ENCODE results near the gene GRM8. TPM values are rescaled to one million over a fixed set of nuclear protein-coding genes. Genes with fewer than 3 reads are reported as not detected.
A peak's percentile ranks its signal among the peaks of the same experiment; 100 is the strongest.

The GRM8 gene
- total RNA-seq, 2 experiments from 2014 or later = not detected

DNA sequence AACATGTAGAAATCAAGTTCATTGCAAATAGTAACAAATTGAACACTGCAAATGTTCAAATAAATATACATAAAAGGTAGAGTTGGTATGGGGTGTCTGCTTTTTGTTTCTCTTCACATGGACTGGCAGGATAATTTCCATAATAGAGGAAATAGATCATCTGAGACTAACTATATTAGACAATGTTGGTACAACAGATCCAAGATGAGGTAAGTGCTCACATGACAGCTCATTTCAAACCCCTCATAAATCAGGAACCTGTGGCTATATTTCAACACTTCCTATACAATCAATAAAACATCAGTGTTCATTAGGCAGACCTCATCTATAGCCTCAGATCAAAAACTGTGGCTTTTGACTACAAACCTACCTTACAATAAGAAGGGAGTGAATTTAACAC lies 469.1 kb downstream of the GRM8 start:
- CTCF ChIA-PET = no interaction called here
- H3K27me3 Mint-ChIP-seq (ENCODE audit: low read depth) = no peaks in the 10 kb centered on the region
- no peak overlapping the region for H3K27ac Mint-ChIP-seq
- no peak overlapping the region for H3K4me3 Mint-ChIP-seq
- intact Hi-C loops (cut with micrococcal nuclease) = no loop called here
- DNase-seq = no peak
- H3K36me3 Mint-ChIP-seq (ENCODE audit: low read depth) = no peaks in the 10 kb centered on the region
- no peaks in the 10 kb centered on the region for H3K9me3 Mint-ChIP-seq
- no peaks in the 10 kb centered on the region for H3K4me1 Mint-ChIP-seq (ENCODE audit: low read depth)

DNA sequence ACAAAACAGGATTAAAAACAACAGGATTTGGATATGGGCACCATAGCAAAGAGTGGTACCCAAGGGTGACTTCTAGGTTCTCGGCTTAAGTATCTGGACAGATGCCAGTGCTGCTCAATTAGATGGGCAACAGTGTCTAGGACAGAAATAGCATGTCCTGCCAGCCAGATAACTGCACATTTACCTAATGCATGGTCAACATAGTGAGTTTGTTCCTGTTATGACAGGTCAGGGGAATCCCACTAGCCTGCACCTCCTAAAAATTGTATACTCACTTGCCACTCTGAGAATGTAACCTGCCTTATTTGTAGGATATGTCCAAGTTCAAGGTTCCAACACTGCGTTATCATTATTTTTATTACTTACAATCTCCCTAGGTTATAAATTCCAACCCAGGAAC lies 471.7 kb downstream of the GRM8 start:
- intact Hi-C loops (cut with micrococcal nuclease) = no loop called here
- no peak overlapping the region for H3K27ac Mint-ChIP-seq
- no peak overlapping the region for H3K4me3 Mint-ChIP-seq
- H3K27me3 Mint-ChIP-seq (ENCODE audit: low read depth) = peaks cover 2% of the 10 kb centered on the region
- no peak for DNase-seq
- no peaks in the 10 kb centered on the region for H3K4me1 Mint-ChIP-seq (ENCODE audit: low read depth)
- no peaks in the 10 kb centered on the region for H3K9me3 Mint-ChIP-seq
- CTCF ChIA-PET = no interaction called here
- no peaks in the 10 kb centered on the region for H3K36me3 Mint-ChIP-seq (ENCODE audit: low read depth)

- H3K4me3 Mint-ChIP-seq = no peak overlapping the region
- CTCF ChIA-PET = interaction anchor here (1.0 kb wide), 1 partner anchor 13 kb away, joined by 3 read pairs; no protein-coding TSS in a partner anchor
- peaks cover 2% of the 10 kb centered on the region for H3K27me3 Mint-ChIP-seq (ENCODE audit: low read depth)
- no peaks in the 10 kb centered on the region for H3K36me3 Mint-ChIP-seq (ENCODE audit: low read depth)
- no peaks in the 10 kb centered on the region for H3K4me1 Mint-ChIP-seq (ENCODE audit: low read depth)
- no peak for DNase-seq
- intact Hi-C loops (cut with micrococcal nuclease) = no loop called here
- no peaks in the 10 kb centered on the region for H3K9me3 Mint-ChIP-seq
- no peak overlapping the region for H3K27ac Mint-ChIP-seq
These were observed 474.6 kb downstream of the GRM8 start for GRCh38 chr7:126778101-126778500.

- DNase-seq = no peak
These were observed 476.2 kb downstream of the GRM8 start for GRCh38 chr7:126776498-126776897.

DNA sequence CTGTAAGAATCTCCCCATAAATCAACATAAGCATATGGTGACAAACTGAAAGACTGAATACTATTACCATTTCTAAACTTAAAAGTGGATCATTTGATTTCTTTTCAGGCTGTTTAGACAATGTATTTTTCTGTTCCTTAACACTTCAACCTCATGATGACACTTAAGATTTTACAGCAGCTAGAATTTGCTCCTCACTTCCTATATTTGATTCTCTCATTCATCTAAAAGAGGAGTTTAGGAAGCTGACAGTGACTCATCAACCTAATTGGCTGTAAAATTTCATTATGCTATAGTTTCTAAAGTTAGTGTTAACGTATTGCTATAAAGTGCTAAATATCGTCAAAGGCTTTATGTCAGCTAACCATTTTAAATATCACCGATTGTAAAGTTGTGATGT lies 478.7 kb downstream of the GRM8 start:
- Mint-ChIP-seq H3K4me3 (no peak overlapping the region), H3K27ac (no peak overlapping the region), H3K9me3 (no peaks in the 10 kb centered on the region), H3K36me3 (ENCODE audit: low read depth) (no peaks in the 10 kb centered on the region), H3K27me3 (ENCODE audit: low read depth) (peaks cover 4% of the 10 kb centered on the region), H3K4me1 (ENCODE audit: low read depth) (no peaks in the 10 kb centered on the region)
- CTCF ChIA-PET = no interaction called here
- DNase-seq = no peak
- intact Hi-C loops (cut with micrococcal nuclease) = no loop called here

More at GRCh38 chr7:126776498-126776897, 476.2 kb downstream of the GRM8 start:
- intact Hi-C loops (cut with micrococcal nuclease) = no loop called here
- no peak overlapping the region for H3K4me3 Mint-ChIP-seq
- no peaks in the 10 kb centered on the region for H3K36me3 Mint-ChIP-seq (ENCODE audit: low read depth)
- H3K4me1 Mint-ChIP-seq (ENCODE audit: low read depth) = no peaks in the 10 kb centered on the region
- peaks cover 4% of the 10 kb centered on the region for H3K27me3 Mint-ChIP-seq (ENCODE audit: low read depth)
- H3K27ac Mint-ChIP-seq = no peak overlapping the region
- CTCF ChIA-PET = no interaction called here
- H3K9me3 Mint-ChIP-seq = no peaks in the 10 kb centered on the region

DNA sequence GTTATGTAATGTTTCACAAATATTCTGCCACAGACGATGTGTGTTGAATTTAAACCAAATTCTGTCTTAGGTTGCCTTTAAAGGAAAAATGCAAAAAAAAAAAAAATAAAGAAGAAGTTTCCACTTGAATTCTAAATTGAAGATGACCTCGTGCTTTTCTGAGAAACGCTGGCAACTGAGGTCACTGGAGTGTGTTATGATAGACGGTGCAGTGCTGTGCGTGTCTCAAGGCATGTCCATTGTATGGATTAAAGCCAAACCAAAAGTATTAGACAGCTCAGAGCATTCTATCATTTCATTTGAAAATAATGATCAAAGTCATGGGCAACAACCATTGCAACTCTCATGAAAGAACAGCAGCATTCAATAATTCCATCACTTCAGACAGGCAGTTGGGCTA lies 483.9 kb downstream of the GRM8 start:
- peaks cover 2% of the 10 kb centered on the region for H3K27me3 Mint-ChIP-seq (ENCODE audit: low read depth)
- intact Hi-C loops (cut with micrococcal nuclease) = no loop called here
- CTCF ChIA-PET = no interaction called here
- H3K36me3 Mint-ChIP-seq (ENCODE audit: low read depth) = no peaks in the 10 kb centered on the region
- H3K9me3 Mint-ChIP-seq = no peaks in the 10 kb centered on the region
- DNase-seq = no peak
- H3K4me1 Mint-ChIP-seq (ENCODE audit: low read depth) = no peaks in the 10 kb centered on the region
- H3K4me3 Mint-ChIP-seq = no peak overlapping the region
- H3K27ac Mint-ChIP-seq = no peak overlapping the region

DNA sequence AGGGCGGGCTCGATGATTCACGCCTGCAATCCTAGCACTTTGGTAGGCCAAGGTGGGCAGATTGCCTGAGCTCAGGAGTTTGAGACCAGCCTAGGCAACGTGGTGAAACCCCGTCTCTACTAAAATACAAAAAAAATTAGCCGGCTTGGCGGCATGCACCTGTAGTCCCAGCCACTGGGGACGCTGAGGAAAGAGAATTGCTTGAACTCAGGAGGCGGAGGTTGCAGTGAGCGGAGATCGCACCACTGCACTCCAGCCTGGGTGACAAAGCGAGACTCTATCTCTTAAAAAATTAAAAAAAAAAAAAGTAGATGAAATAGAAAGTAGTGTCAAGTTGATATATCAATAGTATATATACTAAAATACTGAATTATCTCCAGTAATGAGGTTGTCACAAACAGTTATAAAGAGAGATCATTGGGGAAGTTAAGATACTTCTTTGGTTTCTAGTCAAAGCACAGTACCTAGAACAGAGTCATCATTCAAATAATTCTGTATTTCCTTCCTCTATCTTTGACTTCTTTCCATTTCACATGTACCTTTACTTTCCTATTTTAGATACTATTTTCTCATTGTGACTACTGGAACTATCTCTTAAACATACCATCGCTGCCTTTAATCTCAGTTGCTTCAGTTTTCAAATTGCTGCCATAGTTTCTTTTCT lies 491.7 kb downstream of the GRM8 start:
- DNase-seq = no peak
- CTCF ChIA-PET = no interaction called here
- Mint-ChIP-seq H3K27ac (no peak overlapping the region), H3K36me3 (ENCODE audit: low read depth) (no peaks in the 10 kb centered on the region), H3K4me3 (no peak overlapping the region), H3K4me1 (ENCODE audit: low read depth) (no peaks in the 10 kb centered on the region), H3K27me3 (ENCODE audit: low read depth) (no peaks in the 10 kb centered on the region), H3K9me3 (no peaks in the 10 kb centered on the region)
- intact Hi-C loops (cut with micrococcal nuclease) = no loop called here

DNA sequence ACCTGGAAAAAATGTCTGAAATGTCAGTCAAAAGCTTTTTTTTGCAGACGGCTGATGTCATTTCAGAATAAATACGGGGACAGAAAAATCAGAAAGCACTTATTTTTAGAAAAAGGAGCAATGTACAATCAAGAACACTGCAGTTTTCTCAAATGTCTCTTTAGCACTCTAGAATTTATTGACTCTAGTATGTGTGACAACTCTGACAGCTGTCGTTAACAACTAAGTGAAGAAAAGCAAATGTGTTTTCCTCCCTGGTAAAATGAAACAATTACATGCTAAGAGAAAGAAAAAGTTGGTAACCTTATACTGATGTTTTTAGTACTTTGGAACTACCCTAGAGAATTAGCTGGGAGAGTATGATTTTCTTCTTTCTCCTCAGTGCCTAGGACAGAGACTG lies 497.4 kb downstream of the GRM8 start:
- no peak for DNase-seq
- CTCF ChIA-PET = no interaction called here
- Mint-ChIP-seq H3K27me3 (ENCODE audit: low read depth) (no peaks in the 10 kb centered on the region), H3K36me3 (ENCODE audit: low read depth) (no peaks in the 10 kb centered on the region), H3K9me3 (no peaks in the 10 kb centered on the region), H3K27ac (no peak overlapping the region), H3K4me3 (no peak overlapping the region), H3K4me1 (ENCODE audit: low read depth) (no peaks in the 10 kb centered on the region)
- intact Hi-C loops (cut with micrococcal nuclease) = no loop called here

GRCh38 chr7:126750207-126750911 lies 502.4 kb downstream of the GRM8 start:
- Mint-ChIP-seq H3K27ac (no peak overlapping the region), H3K4me1 (ENCODE audit: low read depth) (no peaks in the 10 kb centered on the region), H3K4me3 (no peak overlapping the region), H3K9me3 (peaks cover 4% of the 10 kb centered on the region), H3K36me3 (ENCODE audit: low read depth) (no peaks in the 10 kb centered on the region), H3K27me3 (ENCODE audit: low read depth) (no peaks in the 10 kb centered on the region)
- DNase-seq = no peak
- intact Hi-C loops (cut with micrococcal nuclease) = no loop called here
- CTCF ChIA-PET = no interaction called here

DNA sequence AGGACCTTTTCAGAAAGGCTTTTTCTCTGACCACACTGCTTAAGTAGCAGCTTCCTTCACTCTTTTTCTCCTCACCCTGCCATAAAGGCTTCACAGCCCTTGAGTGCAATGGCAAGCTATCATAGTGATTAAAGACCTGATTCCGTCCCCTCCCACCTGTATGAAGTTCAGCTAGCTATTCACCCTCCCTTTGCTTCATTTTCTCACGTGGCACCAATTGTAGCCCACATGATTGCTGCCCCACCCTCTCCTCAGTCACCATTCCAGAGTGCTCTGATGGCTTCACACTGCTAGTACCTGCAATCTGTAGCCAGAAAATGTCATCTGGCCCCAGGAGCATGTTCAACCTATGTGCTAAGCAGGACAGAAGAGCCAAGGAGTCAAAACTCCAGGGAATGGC lies 523.8 kb downstream of the GRM8 start:
- CTCF ChIA-PET = interaction anchor here (0.6 to 1.2 kb wide), 2 partner anchors 24 to 1269 kb away, joined by 3 to 4 read pairs; no protein-coding TSS in a partner anchor
- no peaks in the 10 kb centered on the region for H3K36me3 Mint-ChIP-seq (ENCODE audit: low read depth)
- no peak for DNase-seq
- no peak overlapping the region for H3K4me3 Mint-ChIP-seq
- no peak overlapping the region for H3K27ac Mint-ChIP-seq
- H3K4me1 Mint-ChIP-seq (ENCODE audit: low read depth) = no peaks in the 10 kb centered on the region
- H3K9me3 Mint-ChIP-seq = no peaks in the 10 kb centered on the region
- intact Hi-C loops (cut with micrococcal nuclease) = no loop called here
- no peaks in the 10 kb centered on the region for H3K27me3 Mint-ChIP-seq (ENCODE audit: low read depth)

DNA sequence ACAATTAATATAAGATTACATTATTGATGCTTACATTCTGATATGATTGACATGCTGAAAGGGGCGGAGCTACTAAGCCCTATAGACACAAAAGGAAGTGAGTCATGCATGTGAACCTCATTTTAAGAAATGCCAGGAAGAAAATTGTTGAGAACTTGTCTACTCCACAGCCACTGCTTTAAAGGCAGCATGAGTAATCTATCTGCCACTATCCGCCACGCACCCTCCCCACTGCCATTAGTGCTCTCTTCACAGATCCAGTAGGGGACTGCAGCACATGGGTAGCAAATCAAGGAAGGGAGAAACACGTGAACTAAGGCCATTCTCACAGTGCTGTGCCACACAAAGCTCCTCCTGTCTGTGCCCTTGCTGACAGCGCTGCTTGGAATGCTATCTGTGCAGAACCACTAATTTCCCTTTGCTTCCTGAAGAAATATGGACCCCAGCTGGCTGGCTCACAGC lies 524.8 kb downstream of the GRM8 start:
- intact Hi-C loops (cut with micrococcal nuclease) = no loop called here

GRCh38 chr7:126723966-126724544 lies 528.7 kb downstream of the GRM8 start:
- no peak overlapping the region for H3K4me3 Mint-ChIP-seq
- no peaks in the 10 kb centered on the region for H3K9me3 Mint-ChIP-seq
- CTCF ChIA-PET = no interaction called here
- no peaks in the 10 kb centered on the region for H3K4me1 Mint-ChIP-seq (ENCODE audit: low read depth)
- no peaks in the 10 kb centered on the region for H3K27me3 Mint-ChIP-seq (ENCODE audit: low read depth)
- intact Hi-C loops (cut with micrococcal nuclease) = no loop called here
- H3K36me3 Mint-ChIP-seq (ENCODE audit: low read depth) = no peaks in the 10 kb centered on the region
- H3K27ac Mint-ChIP-seq = no peak overlapping the region
- no peak for DNase-seq

More for the DNA sequence above, 524.8 kb downstream of the GRM8 start:
- CTCF ChIA-PET = interaction anchor here (0.7 to 1.2 kb wide), 2 partner anchors 25 to 41 kb away, joined by 3 read pairs; no protein-coding TSS in a partner anchor
- no peaks in the 10 kb centered on the region for H3K27me3 Mint-ChIP-seq (ENCODE audit: low read depth)
- H3K9me3 Mint-ChIP-seq = no peaks in the 10 kb centered on the region
- no peak overlapping the region for H3K27ac Mint-ChIP-seq
- no peaks in the 10 kb centered on the region for H3K36me3 Mint-ChIP-seq (ENCODE audit: low read depth)
- no peak overlapping the region for H3K4me3 Mint-ChIP-seq
- H3K4me1 Mint-ChIP-seq (ENCODE audit: low read depth) = no peaks in the 10 kb centered on the region
- DNase-seq = peak; percentile 10

- Mint-ChIP-seq H3K4me1 (ENCODE audit: low read depth) (no peaks in the 10 kb centered on the region), H3K27me3 (ENCODE audit: low read depth) (no peaks in the 10 kb centered on the region)
These were observed 532.5 kb downstream of the GRM8 start for GRCh38 chr7:126720232-126720631.

More at GRCh38 chr7:126720232-126720631, 532.5 kb downstream of the GRM8 start:
- Mint-ChIP-seq H3K27ac (no peak overlapping the region), H3K36me3 (ENCODE audit: low read depth) (no peaks in the 10 kb centered on the region), H3K9me3 (no peaks in the 10 kb centered on the region), H3K4me3 (no peak overlapping the region)
- intact Hi-C loops (cut with micrococcal nuclease) = no loop called here
- CTCF ChIA-PET = interaction anchor here (1.0 kb wide), 1 partner anchor 32 kb away, joined by 3 read pairs; no protein-coding TSS in a partner anchor
- no peak for DNase-seq
